Astrocyte (in vitro differentiated cells and primary cell): ENCODE measurements around the gene SNRNP70.

ENCODE experiments used
- CTCF ChIP-seq: IDR thresholded peaks from 2 replicates; pipeline ENCODE4 v1.5.1; 2011; ENCODE audit warnings: low read depth, mild to moderate bottlenecking, inconsistent platforms, low read length, moderate library complexity; ENCODE audit not compliant: insufficient read depth
- EZH2 ChIP-seq: IDR thresholded peaks from 2 replicates; pipeline ENCODE4 v1.6.1; 2012; ENCODE audit warnings: mild to moderate bottlenecking, low read length, inconsistent platforms; ENCODE audit not compliant: insufficient read depth

- TF ChIP-seq EZH2: no peak
- no peak for TF ChIP-seq CTCF
Measured at GRCh38 chr19:49135686-49136085, 50.4 kb downstream of the SNRNP70 start.
